Smooth muscle cell (in vitro differentiated cells): ENCODE results near the gene GYPE. TPM values are rescaled to one million over a fixed set of nuclear protein-coding genes. Genes with fewer than 3 reads are reported as not detected.
"Not testable (repeated sequence)": the region's sequence is repeated elsewhere in the genome, so short reads cannot be mapped to it uniquely, and the experiment has no call there.

Experiments
- DNase-seq: peaks from one replicate; lab custom pipeline; 2025; ENCODE audit not compliant: unreplicated experiment; lab: John Stamatoyannopoulos, UW
- H2AFZ ChIP-seq: fragments of 200-600 bp; sonication (generic); 2 replicates; pipeline ENCODE4 v1.6.0; 2016; ENCODE audit warnings: antibody characterized with exemption, low read depth, mild to moderate bottlenecking
- H3F3A ChIP-seq: fragments of 200-600 bp; sonication (generic); 2 replicates; pipeline ENCODE4 v1.6.0; 2017; ENCODE audit warnings: antibody characterized with exemption, low read depth
- H3K27ac ChIP-seq: fragments of 200-600 bp; sonication (generic); 2 replicates; pipeline ENCODE4 v1.5.1; 2016; ENCODE audit warnings: low read depth, mild to moderate bottlenecking
- H3K27me3 ChIP-seq: fragments of 200-600 bp; sonication (generic); 2 replicates; pipeline ENCODE4 v1.6.1; 2016; ENCODE audit warnings: low read depth, mild to moderate bottlenecking
- H3K36me3 ChIP-seq: fragments of 200-600 bp; sonication (generic); 2 replicates; pipeline ENCODE4 v1.5.1; 2016; ENCODE audit warnings: low read depth
- H3K4me1 ChIP-seq: fragments of 200-600 bp; sonication (generic); 2 replicates; pipeline ENCODE4 v1.5.1; 2016; ENCODE audit warnings: low read depth
- H3K4me2 ChIP-seq: fragments of 200-600 bp; sonication (generic); 2 replicates; pipeline ENCODE4 v1.6.0; 2016; ENCODE audit warnings: mild to moderate bottlenecking
- H3K4me3 ChIP-seq: fragments of 200-600 bp; sonication (generic); 2 replicates; pipeline ENCODE4 v1.5.1; 2016; ENCODE audit warnings: mild to moderate bottlenecking
- H3K79me2 ChIP-seq: fragments of 200-600 bp; sonication (generic); 2 replicates; pipeline ENCODE4 v1.6.0; 2016; ENCODE audit warnings: low read depth, mild to moderate bottlenecking
- H3K9ac ChIP-seq: fragments of 200-600 bp; sonication (generic); 2 replicates; pipeline ENCODE4 v1.6.0; 2016; ENCODE audit warnings: low read depth
- H3K9me3 ChIP-seq: fragments of 200-600 bp; sonication (generic); replicated peaks from 2 replicates; pipeline ENCODE4 v1.5.1; 2016; ENCODE audit warnings: low read depth
- H4K20me1 ChIP-seq: fragments of 200-600 bp; sonication (generic); 2 replicates; pipeline ENCODE4 v1.6.0; 2016; ENCODE audit warnings: low read depth
- WGBS: methylation state at CpG from one replicate; pipeline ENCODE4 v1.1.7; 2016; ENCODE audit warnings: low lambda C conversion rate; 5-methylcytosine and 5-hydroxymethylcytosine counted together
- polyA plus RNA-seq: library from polyadenylated mRNA; unstranded; fragments of >200 nt; fragmentation: Nextera tagmentation; extraction: Ambion mirVana; gene quantifications from 2 replicates; pipeline ENCODE4 v1.2.1, GENCODE V29; 2016
- total RNA-seq: library from RNA; depleted of rRNA; stranded (reverse); fragments of >200 nt; gene quantifications from 2 replicates; pipeline ENCODE4 v1.2.3, GENCODE V29; 2014

GYPE gene
- total and polyA plus RNA-seq, 2 experiments from 2014 or later: not detected

DNA sequence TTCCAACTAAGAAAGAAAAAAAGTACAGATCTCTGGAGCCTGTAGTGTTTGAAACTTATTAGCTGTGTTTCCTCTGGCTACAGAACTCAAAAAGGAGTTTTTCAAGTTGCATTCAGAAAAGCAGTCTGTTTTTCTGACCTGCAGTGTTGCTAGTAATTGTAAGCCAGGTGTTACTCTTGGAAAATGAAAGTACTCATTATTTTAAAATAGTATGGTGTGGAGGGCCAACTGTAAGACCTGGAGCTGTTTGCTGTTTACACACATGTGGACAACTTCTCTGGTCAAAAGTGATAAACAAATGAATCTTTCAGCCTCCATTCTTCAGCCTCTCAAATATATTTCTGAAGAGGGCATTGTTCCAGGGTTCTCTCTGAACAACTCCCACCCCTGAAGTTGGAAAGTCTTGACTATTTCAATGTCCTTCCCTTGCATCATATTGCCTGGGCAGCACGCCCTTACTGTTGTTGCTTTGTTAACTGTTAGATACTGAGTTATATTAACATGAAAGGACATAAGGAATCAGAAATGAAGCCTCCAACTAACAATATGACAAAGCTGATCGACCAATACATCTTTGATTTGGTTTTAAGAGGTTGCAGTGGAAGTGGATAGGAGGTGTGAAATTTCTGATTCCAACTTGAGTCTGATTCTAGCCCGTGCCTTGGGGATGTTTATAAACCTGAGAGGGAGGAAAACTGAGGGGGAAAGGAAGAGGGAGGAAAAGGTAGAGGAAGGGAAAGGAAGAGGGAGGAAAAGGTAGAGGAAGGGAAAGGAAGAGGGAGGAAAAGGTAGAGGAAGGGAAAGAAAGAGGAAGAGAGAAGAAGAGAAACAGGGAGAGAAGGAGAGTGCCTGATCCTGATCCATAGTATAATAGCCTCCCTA lies 62.5 kb downstream of the GYPE start:
- WGBS: 80% methylated on average over 3 of the region's 3 CpGs
- H3K79me2 ChIP-seq, H4K20me1 ChIP-seq, H3K9me3 ChIP-seq, DNase-seq, H3K9ac ChIP-seq, H3K27ac ChIP-seq, H3K4me3 ChIP-seq, H3K4me2 ChIP-seq, H3F3A ChIP-seq, H3K27me3 ChIP-seq, H3K4me1 ChIP-seq, H3K36me3 ChIP-seq, H2AFZ ChIP-seq: not testable (repeated sequence)

DNA sequence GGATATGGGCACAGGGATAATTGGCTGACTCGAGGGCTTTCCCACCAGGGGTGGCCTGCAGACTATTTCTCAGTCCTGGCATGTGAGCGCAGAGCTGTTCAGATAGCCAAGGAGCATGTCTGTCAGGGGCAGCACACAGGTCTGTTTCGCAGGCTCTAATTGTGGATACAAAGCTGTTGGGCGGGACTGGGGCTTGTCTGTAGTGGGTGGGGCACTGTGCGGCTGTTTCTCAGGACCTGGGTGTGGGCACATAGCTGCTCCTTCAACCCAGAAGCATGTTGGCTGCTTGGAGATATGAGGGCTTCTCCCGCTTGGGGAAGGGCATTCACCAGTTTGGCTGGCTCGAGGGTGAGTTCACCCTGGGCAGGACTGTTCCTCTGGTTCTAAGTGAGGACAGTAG lies 65.9 kb downstream of the GYPE start:
- not testable (repeated sequence) for H3K79me2 ChIP-seq, DNase-seq, H3K4me1 ChIP-seq, H3K36me3 ChIP-seq, H3K27ac ChIP-seq, H3K4me2 ChIP-seq, H3K4me3 ChIP-seq, H2AFZ ChIP-seq, H3K9me3 ChIP-seq, H3F3A ChIP-seq, H3K27me3 ChIP-seq, H4K20me1 ChIP-seq, H3K9ac ChIP-seq
- 82% methylated on average over 7 of the region's 7 CpGs for WGBS

DNA sequence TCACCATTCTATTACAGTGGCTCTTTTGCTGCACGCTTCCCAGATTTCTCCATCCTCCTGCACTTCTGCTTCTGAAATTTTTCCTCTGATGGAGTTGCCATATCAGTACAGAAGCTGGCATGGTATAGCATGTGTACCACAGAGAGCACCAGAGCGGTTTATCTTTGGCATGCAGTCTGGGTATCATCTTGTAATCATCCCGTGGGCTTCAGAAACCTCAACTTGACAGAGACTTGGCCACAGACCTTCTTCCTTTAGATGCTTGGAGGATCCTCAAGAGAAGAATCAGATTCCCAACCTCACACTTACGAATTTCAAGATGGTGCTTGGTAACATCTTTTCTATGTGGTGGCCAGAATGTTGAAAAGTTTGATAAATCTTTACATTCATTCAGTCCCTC lies 71.2 kb downstream of the GYPE start:
- not testable (repeated sequence) for H3K4me1 ChIP-seq, H3K4me3 ChIP-seq, H3K36me3 ChIP-seq, DNase-seq, H3K9ac ChIP-seq, H2AFZ ChIP-seq, H3K4me2 ChIP-seq, H3K27ac ChIP-seq, H4K20me1 ChIP-seq, H3K9me3 ChIP-seq, H3K79me2 ChIP-seq, H3F3A ChIP-seq, H3K27me3 ChIP-seq
- 82% methylated on average over 4 of the region's 4 CpGs for WGBS

DNA sequence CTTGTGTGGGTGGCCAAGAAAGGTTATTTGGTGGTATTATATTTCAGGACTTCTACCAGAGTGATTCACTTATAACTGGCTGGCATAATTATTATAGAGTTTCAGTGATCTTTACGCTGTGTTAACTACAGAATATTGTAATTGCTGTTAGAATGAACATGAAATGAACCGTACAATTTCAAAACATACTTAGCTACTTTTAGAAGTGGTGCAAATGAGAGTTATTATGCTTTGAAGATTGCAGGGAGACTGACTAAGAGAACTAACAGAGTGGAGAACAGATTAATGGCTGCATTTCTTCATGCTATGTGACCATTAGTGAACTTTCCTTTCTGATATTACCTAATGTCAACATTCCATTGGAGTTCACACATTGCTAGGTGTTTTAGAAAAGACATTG lies 71.7 kb downstream of the GYPE start:
- not testable (repeated sequence) for H3K36me3 ChIP-seq, H3K9ac ChIP-seq, H3K4me2 ChIP-seq, H3K27ac ChIP-seq, H3K4me3 ChIP-seq, H3K4me1 ChIP-seq, H3K79me2 ChIP-seq, H3K27me3 ChIP-seq, H3F3A ChIP-seq, H2AFZ ChIP-seq, H4K20me1 ChIP-seq, H3K9me3 ChIP-seq, DNase-seq
- WGBS: 98% methylated on average over 2 of the region's 2 CpGs

DNA sequence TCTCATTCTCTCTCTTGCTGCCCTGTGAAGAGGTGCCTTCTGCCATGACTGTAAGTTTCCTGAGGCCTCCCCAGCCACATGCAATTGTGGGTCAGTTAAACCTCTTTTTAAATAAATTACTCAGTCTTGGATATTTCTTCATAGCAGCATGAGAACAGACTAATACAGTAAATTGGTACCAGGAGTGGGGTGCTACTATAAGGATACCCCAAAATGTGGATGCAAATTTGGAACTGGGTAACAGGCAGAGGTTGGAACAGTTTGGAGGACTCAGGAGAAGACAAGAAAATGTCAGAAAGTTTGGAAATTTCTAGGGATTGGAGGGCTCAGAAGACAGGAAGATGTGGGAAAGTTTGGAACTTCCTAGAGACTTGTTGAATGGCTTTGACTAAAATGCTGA lies 74.8 kb downstream of the GYPE start:
- not testable (repeated sequence) for H3K4me2 ChIP-seq, H3F3A ChIP-seq, H3K9me3 ChIP-seq, DNase-seq, H3K27me3 ChIP-seq, H4K20me1 ChIP-seq, H2AFZ ChIP-seq, H3K27ac ChIP-seq, H3K79me2 ChIP-seq, H3K4me3 ChIP-seq, H3K9ac ChIP-seq, H3K36me3 ChIP-seq, H3K4me1 ChIP-seq

DNA sequence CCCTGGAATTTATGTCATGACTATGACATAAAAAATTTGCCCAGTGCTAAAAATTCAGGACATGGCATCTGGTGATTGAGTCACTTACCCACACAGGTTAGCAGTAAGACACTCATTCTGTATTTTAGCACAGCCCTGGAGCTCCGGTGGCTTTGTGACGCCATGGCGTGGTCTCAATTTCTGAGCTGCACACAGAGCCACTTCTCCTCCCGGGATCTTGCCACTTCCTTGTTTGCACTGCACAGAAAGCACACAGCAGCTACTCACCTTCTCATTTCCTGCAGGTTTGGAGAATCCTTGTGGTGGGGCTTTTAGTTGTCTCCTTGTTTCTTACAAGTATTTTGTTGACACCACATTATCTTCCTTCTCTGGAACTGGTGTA lies 76.1 kb downstream of the GYPE start:
- H3K9ac ChIP-seq, H3F3A ChIP-seq, H3K4me2 ChIP-seq, H4K20me1 ChIP-seq, H2AFZ ChIP-seq, H3K79me2 ChIP-seq, H3K4me3 ChIP-seq, H3K4me1 ChIP-seq, DNase-seq, H3K27me3 ChIP-seq, H3K27ac ChIP-seq, H3K9me3 ChIP-seq, H3K36me3 ChIP-seq: not testable (repeated sequence)
- WGBS: 96% methylated on average over 4 of the region's 4 CpGs

Other genes with a start within 250 kb of the GYPE start
- not detected in 2 replicates for gene FREM3, start 204.9 kb downstream of the GYPE start, total RNA-seq
- gene FREM3, start 204.9 kb downstream of the GYPE start, polyA plus RNA-seq: not detected in 2 replicates
- gene GYPB, start 113.8 kb upstream of the GYPE start, total RNA-seq: not detected in 2 replicates
- 0.61 TPM in 1 of 2 replicates, not detected in the other for gene GYPB, start 113.8 kb upstream of the GYPE start, polyA plus RNA-seq
- gene GYPA, start 235.2 kb upstream of the GYPE start, total RNA-seq: not detected in 2 replicates
- gene GYPA, start 235.2 kb upstream of the GYPE start, polyA plus RNA-seq: not detected in 2 replicates